GM21447 (cell line): ENCODE data around the gene ABCA6.
"Not testable (repeated sequence)": the region's sequence is repeated elsewhere in the genome, so short reads cannot be mapped to it uniquely, and the experiment has no call there.

ENCODE experiments used
- ATAC-seq: cut with Tn5 transposase; IDR thresholded peaks from one replicate; pipeline ENCODE4 v1.9.1; 2021; ENCODE audit not compliant: unreplicated experiment

ABCA6 gene

DNA sequence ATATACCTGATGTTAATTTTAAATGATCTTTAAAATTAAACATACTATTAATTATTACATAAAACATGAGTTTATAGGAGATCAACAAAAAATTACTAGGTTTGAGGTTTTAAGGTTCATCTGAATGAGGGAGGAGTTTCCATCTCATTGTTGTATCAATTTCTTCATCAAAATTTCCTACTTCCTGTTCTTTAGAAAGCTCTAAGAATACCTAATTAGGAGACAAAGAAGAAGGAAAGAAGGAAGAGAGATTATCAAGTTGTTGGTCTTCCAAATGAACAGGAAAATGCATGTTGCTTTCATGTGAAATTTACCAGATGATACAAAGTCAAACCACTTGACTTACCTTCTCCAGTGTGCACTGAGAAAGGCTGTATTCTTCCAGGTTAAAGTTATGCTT lies 62.8 kb downstream of the ABCA6 start:
- ATAC-seq: no peak

DNA sequence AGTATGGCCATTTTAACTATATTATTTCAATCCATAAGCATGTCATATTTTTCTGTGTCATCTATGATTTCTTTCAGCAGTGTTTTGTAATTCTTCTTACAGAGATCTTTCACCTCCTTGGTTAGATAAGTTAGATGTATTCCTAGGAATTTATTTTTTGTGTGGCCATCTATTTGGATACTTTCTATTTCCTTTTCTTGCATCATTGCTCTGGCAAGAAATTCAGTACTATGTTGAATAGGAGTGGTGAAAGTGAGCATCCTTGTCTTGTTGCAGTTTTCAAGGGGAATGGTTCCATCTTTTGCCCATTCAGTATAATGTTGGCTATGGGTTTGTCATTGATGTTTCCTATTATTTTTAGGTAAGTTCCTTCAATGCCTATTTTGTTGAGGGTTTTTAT lies 65.9 kb downstream of the ABCA6 start:
- ATAC-seq: no peak

DNA sequence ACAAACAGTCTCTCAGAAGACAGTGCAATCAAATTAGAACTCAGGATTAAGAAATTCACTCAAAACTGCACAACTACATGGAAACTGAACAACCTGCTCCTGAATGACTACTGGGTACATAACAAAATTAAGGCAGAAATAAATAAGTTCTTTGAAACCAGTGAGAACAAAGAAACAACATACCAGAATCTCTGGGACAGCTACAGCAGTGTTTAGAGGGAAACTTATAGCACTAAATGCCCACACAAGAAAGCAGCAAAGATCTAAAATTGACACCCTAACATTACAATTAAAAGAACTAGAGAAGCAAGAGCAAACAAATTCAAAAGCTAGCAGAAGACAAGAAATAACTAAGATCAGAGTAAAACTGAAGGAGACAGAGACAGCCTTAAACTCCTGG lies 68.3 kb downstream of the ABCA6 start:
- ATAC-seq: not testable (repeated sequence)

DNA sequence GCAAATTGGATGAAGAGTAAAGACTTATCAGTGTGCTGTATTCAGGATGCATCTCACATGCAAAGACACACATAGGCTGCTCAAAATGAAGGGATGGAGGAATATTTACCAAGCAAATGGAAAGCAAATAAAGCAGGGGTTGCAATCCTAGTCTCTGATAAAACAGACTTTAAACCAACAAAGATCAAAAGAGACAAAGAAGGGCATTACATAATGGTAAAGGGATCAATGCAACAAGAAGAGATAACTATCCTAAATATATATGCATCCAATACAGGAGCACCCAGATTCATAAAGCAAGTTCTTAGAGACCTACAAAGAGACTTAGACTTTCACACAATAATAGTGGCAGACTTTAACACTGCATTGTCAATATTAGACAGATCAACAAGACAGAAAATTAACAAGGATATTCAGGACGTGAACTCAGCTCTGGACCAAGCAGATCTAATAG lies 68.9 kb downstream of the ABCA6 start:
- ATAC-seq: not testable (repeated sequence)

DNA sequence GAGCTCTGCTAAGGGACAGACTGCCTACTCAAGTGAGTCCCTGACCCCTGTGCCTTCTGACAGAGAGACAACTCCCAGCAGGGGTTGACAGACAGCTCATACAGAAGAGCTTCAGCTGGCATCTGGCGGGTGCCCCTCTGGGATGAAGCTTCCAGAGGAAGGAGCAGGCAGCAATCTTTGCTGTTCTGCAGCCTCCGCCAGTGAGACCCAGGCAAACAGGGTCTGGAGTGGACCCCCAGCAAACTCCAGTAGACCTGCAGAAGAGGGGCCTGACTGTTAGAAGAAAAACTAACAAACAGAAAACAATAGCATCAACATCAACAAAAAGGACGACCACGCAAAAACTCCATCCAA lies 70.5 kb downstream of the ABCA6 start:
- ATAC-seq: not testable (repeated sequence)

DNA sequence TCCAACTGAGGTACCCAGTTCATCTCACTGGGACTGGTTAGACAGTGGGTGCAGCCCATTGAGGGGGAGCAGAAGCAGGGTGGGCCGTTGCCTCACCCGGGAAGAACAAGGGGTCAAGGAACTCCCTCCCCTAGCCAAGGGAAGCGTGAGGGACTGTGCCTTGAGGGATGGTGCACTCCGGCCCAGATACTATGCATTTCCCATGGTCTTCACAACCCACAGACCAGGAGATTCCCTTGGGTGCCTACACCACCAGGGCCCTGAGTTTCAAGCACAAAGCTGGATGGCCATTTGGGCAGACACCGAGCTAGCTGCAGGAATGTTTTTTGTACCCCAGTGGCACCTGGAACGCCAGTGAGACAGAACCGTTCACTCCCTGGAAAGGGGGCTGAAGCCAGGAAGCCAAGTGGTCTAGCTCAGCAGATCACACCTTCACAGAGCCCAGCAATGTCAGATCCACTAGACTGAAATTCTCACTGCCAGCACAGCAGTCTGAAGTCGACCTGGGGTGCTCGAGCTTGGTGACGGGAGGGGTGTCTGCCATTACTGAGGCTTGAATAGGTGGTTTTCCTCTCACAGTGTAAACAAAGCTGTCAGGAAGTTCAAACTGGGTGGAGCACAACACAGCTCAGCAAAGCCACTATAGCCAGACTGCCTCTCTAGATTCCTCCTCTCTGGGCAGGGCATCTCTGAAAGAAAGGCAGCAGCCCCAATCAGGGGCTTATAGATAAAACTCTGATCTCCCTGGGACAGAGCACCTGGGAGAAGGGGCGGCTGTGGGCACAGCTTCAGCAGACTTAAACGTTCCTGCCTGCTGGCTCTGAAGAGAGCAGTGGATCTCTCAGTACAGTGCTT lies 71.1 kb downstream of the ABCA6 start:
- ATAC-seq: not testable (repeated sequence)

DNA sequence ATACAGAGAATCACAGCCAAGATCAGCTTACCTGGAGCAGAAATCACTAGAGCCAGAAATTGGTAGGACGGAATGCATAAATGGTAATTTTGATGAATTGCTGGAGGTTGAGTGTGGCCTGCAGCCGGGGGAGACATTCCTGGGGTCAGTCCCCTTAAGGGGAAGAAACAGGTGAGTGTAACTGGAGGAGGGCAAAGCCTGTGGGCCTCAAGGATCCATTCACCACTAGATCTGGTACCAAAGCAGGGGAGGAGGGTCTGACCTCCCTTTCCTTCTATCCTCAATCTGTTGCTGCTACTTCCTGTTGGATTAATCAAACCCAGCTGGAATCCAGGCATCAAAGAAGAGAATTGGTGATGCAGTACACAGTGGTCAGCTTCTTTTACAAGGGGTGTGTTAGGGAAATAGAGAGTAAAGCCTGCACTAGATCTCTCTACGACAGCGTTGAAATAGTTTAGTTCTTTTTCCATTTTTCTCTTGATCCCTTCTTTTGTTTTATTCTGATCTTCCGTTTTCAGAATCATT lies 72.4 kb downstream of the ABCA6 start:
- no peak for ATAC-seq

DNA sequence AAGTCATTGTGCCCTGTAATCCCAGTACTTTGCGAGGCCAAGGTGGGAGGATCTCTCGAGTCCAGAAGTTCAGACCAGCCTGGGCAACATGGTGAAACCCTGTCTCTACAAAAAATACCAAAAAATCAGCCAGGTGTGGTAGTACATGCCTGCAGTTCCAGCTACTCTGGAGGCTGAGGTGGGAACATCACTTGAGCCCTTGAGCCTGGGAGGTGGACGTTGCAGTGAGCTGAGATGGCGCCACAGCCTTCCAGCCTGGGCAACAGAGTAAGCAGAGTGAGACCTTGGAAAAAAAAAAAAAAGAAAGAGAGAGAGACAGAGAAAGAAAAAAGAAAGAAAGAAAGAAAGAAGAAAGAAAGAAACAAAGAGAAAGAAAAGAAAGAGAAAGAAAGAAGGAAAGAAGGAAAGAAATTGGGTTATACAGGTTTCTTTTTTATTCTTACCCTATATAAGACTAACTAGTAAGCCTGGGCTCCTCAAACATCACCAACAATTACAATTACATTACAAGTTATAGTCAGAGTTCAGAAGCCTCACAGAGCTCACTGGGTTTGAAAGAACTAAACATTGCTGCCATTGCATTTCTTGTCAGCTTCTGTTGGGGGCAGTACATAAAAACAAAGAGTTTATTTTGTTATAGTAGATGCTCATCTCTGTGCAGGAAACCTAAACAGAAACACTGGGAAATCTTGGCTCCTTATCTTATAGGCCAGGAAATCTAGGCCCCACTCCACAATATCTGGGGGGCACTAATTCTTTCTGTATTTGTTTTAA lies 74.2 kb downstream of the ABCA6 start:
- ATAC-seq: no peak

DNA sequence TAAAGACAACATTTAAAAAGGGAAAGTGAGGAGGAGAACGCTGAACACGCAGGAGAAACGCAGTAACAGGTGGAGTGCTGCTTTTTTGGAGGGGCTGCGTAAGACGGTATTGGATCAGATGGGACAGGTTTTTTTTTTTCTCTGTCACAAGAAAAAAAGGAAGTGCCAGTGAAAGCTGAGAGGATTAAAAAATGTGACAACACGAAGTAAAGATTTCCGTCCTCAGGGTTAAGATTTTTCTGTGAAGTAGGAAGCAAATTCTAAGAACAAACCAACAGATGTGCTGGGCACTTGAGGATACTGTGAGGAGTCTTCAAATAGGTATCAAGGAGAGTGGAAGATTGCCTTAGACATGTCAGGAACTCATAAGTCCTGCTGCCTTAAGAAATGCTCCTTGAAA lies 75.2 kb downstream of the ABCA6 start:
- no peak for ATAC-seq

DNA sequence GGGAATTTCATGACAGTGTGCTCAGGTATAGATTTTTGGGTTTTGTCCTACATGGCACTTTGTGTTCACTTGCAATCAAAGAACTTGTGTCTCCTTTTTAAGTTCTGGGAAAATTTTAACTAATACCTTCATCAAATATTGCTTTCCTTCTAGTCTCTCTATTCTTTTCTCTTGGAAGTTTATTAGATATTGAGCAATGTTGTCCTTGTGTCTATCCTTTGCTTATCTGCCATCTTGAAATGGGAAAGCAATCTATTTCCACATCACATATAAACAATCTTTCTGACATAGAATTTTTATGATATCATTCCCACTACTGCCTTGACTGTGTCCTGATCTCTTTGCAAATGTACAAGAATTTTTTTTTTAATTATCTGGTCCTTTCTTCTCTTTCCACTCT lies 76.6 kb downstream of the ABCA6 start:
- ATAC-seq: no peak

DNA sequence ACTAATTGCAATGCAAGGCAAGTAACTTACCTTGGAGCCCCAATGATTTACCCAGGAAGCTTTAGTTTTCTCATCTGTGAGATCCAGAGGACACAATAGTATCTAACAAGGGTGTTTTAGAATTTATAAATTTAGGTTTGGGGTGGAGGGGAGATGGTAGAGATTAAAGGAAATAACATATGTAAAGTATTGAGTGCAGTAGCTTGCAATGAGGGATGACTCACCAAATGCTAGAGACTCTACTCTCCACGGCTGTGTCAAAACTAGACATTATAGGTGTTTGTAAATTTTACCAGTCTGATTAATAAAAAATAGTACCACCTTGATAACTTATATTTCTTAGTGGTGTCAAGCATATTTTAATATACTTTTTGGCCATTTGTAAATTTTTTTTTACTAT lies 77.2 kb downstream of the ABCA6 start:
- no peak for ATAC-seq

DNA sequence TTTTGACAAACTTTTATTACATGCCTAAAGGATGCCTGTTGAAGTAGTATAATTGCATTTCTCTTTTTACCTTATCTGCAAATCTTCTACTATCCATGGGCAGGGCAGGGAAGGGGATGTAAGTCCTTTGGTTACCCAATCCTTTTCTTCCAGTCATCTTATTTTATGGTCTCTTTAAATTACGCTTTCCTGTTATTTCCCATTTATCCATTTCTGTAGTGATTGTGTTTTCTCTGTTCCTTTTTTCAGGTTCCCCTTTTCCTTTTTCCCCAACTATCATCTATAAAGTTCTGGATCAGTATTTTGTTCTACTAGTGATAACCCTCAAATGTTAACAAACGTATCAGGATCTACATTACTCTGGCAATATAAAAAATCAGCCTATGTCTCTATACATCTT lies 77.7 kb downstream of the ABCA6 start:
- no peak for ATAC-seq

DNA sequence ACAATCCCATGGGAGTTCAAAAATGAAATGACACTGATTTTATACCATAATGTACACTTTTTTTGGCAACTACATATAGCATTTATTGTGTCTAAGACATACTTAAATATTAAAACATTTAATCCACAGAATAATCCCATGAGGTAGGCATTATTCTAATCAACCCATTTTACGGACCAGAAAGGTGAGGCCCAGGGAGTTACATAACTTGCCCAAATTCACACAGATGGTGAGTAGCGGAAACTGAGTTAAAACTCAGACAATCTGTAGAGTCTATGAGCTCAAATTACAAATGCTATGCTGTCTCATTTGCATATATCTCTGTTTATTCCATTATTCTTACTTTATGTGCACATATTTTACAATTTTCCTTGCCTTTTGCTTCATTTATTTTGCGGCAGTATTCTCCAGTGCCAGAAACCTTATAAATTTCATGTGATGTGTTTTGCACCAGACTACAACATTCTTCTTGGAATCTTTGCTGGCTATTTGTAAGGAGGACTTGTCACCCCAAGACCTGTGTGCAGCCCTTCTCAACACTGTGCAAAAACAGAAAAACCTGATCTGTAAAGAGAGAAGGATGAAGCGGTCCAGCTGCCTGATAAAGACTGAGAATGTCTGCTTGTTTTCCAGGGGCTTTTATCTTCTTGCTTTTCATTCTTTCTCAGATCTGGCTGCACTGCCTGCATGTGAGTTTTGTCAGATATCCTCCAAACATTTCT lies 78.7 kb downstream of the ABCA6 start:
- no peak for ATAC-seq

DNA sequence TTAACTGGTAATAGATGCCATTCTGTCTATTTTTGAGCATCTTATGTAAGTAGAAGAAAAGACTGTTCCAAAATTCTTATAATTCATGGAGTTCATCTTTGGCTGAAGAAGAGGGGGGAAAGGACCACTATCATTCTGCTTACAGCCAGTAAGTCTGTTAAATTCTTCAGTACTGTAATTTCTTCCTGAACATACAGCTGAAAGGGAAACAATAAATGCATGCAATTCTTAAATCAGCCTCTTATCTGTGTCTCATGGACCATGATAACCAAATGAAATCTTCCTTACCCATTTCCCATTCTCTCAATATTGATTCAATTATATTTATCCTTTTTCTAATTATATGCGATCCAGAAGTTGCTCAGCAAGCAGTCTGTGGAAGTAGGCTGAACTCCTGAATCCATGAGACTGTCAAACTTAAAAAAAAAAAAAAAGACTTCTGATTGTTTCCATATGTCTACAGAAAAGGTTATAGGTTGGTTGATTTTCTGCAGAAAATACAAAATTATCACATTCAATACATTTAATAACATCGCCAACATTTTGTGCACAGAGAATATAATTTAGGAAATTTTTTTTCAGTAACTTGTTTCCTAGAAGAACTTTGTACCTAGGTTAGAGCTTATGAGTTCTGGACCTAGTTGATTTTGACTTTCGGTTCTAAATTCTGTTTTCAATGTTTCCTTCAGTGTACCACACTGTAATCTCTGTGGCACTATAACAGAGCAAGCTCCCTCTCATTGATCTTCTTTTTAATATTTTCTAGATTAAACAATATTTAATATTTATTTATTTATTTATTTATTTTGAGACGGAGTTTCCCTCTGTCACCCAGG lies 79.8 kb downstream of the ABCA6 start:
- no peak for ATAC-seq

DNA sequence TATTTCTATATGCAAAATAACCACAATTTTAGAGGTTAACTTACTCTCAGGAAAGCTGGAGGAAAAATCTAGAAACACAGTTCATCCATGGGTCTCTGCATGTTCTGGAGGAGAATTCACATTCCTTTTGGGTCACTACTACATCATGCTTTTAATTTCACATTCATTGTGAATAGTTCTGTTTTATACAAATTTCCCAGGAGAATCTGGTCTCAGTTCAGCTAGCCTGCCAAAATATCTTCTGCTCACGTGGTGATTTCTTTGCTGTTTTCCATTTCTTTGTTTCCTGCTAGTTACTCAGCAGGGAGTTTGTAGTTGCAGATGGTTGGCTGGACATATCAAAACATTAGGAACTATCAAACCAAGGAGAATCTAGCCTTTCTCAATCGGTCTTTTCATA lies 80.9 kb downstream of the ABCA6 start, which contains the start of gene ABCA9:
TSS of gene ABCA9 (minus strand) at position 106 of the 400 bp plus-strand sequence. CDS start 9,801 bp downstream, outside the sequence.
- ATAC-seq: no peak

DNA sequence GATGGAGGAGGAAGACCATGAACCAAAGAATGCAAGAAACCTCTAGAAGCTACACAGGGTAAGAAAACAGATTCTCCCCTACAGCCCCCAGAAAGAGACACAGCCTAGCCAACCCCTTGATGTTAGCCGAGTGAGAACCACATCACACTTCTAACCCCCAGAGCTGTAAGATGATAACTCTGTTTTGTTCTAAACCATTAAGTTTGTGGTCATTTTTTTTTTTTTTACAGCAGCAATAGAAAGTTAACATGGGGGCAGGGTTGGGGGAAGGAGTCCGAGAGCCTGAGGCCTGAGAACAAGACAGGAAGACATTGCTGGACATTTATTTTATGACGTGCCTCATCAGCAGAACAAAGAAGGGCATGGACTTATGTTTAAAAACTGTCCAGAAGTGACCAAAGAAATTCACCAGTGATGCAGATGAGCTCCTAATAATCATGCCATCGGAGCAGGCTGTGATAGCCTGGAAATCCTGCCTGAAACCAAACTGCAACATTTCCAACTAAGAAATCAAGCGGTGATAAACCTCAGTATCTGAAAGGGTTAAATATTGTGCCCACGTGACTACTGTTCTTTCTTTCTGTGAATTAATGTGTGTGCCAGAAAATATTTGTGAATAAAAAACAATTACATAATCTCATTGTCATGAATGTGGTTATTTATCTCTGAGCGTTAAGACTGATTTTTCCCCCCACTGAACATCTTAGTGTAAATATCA lies 82.1 kb downstream of the ABCA6 start:
- ATAC-seq: no peak

DNA sequence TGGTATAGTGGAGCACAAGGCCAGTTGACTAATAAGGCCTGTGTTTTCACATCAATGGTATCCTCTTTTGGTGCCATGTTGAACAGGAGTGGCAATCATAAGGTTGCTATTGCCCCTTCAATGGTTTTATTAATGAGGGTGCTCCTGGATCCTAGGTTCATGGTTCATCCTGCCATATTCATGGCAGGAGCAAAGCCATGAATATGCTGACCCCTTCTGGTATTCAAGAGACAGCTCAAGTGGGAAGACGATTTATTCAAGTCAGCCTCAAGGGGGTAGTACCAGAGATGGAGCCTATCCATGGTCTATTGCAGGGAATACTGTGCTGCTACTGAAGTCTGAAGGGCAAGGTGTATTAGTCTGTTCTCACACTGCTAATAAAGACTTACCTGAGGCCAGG lies 83.5 kb downstream of the ABCA6 start:
- ATAC-seq: no peak

DNA sequence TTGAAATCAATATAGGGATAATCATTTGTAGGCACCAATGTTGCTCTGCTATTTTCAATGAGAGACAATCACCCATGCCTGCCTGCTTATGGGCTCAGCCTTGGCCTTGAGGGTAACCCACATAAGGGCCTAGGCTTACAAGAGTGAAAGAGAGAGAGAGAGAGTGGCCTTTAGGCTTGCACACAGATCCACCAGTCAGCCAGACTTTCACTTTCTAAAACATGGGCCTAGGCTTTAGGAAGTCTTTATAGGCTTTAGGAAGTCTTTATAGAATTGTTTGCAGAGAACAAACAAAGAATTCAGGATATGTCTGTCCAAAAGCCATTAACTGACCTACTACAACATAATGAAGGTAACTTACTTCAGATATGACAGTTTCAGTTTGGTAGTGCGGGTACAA lies 84.4 kb downstream of the ABCA6 start:
- ATAC-seq: no peak

DNA sequence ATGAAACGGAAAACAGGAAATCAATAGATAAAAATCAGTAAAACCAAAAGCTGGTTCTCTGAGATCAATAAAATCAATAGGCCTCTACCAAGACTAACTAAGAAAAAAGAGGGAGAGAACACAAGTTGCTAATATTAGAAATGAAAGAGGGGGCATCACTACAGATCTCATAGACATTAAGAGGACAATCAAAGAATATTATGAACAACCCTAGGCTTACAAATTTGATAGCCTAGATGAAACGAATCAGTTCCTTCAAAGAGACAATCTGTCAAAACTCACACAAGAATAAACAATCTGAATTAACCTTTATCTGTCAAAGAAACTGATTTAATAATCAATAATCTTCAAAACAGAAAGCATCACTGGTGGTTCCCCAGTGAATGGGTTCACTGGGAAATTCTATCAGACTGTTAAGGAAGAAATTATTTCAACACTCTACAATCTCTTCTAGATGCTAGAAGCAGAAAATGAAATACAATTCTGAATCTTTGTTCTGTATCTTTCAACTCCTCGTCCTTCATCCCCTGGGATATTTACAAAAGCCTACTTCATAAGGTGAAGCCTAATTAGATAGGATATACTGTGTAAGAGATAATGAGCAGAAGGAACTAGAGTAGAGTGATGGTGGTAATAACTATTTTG lies 85.4 kb downstream of the ABCA6 start:
- no peak for ATAC-seq
